22Rv1 (cell line): Measurements from ENCODE around the gene TRMU.

Experiments
- CTCF ChIP-seq: fragments of 450-650 bp; IDR thresholded peaks from 2 replicates; pipeline ENCODE4 v1.5.1; 2017; ENCODE audit warnings: mild to moderate bottlenecking
- ZFX ChIP-seq: fragments of 450-650 bp; IDR thresholded peaks from 2 replicates; pipeline ENCODE4 v1.6.1; 2017; ENCODE audit warnings: antibody characterized with exemption, borderline replicate concordance

GRCh38 chr22:46374663-46375474, 39.4 kb downstream of the TRMU start:
- no peak for TF ChIP-seq CTCF
- no peak for TF ChIP-seq ZFX
